Right lobe of liver (tissue), 6 donors: ENCODE results near the gene NUCB2. TPM values are rescaled to one million over a fixed set of nuclear protein-coding genes. Genes with fewer than 3 reads are reported as not detected.

Source experiments
- ATAC-seq, 4 donors: fragments of 200-7000 bp; cut with Tn5 transposase; one replicate each; pipeline ENCODE4 v1.9.1; 2020; ENCODE audit warnings: mild to moderate bottlenecking in 4 of 4, moderate library complexity in 4 of 4
- DNase-seq, 3 donors: peaks; one replicate each; pipeline ENCODE4 v3.0.0-alpha.2; 2020
- H3K27ac ChIP-seq, 3 donors: fragments of 200-600 bp; one replicate each; pipeline ENCODE4 v1.8.0; 2022
- H3K27me3 ChIP-seq, 2 donors: fragments of 200-600 bp; one replicate each; pipeline ENCODE4 v1.8.0; 2022
- H3K36me3 ChIP-seq, 4 donors: fragments of 200-600 bp; sonication (generic) in 1 of 4; one replicate each; pipeline versions ENCODE4 v1.5.1 to v1.8.0; 2017 to 2022; ENCODE audit warnings: control low read depth in 1 of 4
- H3K4me1 ChIP-seq, 4 donors: fragments of 200-600 bp; sonication (generic) in 1 of 4; one replicate each; pipeline versions ENCODE4 v1.5.1 to v1.8.0; 2017 to 2022; ENCODE audit warnings: control low read depth in 1 of 4
- H3K4me3 ChIP-seq, 3 donors: fragments of 200-600 bp; one replicate each; pipeline ENCODE4 v1.8.0; 2022
- H3K9me3 ChIP-seq, 4 donors: fragments of 200-600 bp; sonication (generic) in 1 of 4; one replicate each; pipeline versions ENCODE4 v1.5.1 to v1.8.0; 2017 to 2022; ENCODE audit warnings: control low read depth in 1 of 4
- CTCF ChIP-seq, 4 donors: fragments of 200-600 bp in 3 of 4; fragments of 450-650 bp in 1 of 4; IDR thresholded peaks; one replicate each; pipeline versions ENCODE4 v1.5.1 to v1.8.0; 2016 to 2022; ENCODE audit warnings: antibody characterized with exemption in 4 of 4, mild to moderate bottlenecking in 2 of 4
- POLR2A ChIP-seq: fragments of 450-650 bp; IDR thresholded peaks from one replicate; pipeline ENCODE4 v1.6.1; 2017; ENCODE audit warnings: antibody characterized with exemption, mild to moderate bottlenecking
- WGBS: methylation state at CpG from one replicate; pipeline ENCODE4 v1.1.6; 2018; ENCODE audit warnings: low coverage, low lambda C conversion rate; ENCODE audit not compliant: insufficient coverage; ENCODE audit errors: missing lambda C conversion rate; 5-methylcytosine and 5-hydroxymethylcytosine counted together
- intact Hi-C, 2 donors: fragments of 100-400 bp; cut with DNase I; formaldehyde crosslinking; loops; one replicate each; pipeline versions ENCODE4 v1.11.2 to v1.14.1; 2022
- total RNA-seq, 6 experiments: library from RNA; depleted of rRNA in 2 of 6; stranded (reverse); fragments of >200 nt in 2 of 6; fragmentation: NEBNext Ultra II Directional in 3 of 6; extraction: Animal tissue kit (Norgen Biotek cat#: 25700) in 3 of 6; gene quantifications; one replicate each; pipeline versions ENCODE4 v1.1.0 to v1.2.4, GENCODE V29; 2016 to 2023
- donor health status: DM: no; HTN: yes; CAD: no.
- donor health status: DM: no; HTN: no; CAD: no.
- donor health status: DM: no; HTN: no; CAD: no.
- donor health status: DM: no; HTN: yes; CAD: no.
- donor health status: DM: no; HTN: yes; CAD: no.

The NUCB2 gene
- total RNA-seq, 6 experiments from 2014 or later = 34.7 to 131 (median 60.9) TPM

DNA sequence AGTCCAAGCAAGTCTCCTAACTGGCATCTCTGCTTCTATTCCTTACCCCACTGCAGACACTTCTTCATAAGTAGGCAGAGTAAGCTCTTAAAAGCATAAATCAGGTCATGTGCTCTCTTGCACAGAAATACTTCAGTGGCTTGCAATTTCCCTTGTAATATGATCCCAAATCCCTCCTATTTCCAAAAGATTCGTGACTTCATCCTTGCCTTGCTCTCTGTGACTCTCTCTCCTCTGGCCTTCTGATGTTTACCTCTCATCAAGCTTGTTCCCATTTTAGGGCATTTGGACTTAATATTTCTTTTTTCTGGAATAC, 37.7 kb downstream of the NUCB2 start:
- ATAC-seq (no peak), DNase-seq (no peak)
- H3K9me3 ChIP-seq = no peaks in the 10 kb centered on the region
- H3K27ac ChIP-seq = no peak overlapping the region
- no peaks in the 10 kb centered on the region for H3K27me3 ChIP-seq
- TF ChIP-seq CTCF (IDR thresholded peaks at IDR 0.05) (no peak), POLR2A (no peak)
- no peak overlapping the region for H3K4me3 ChIP-seq
- intact Hi-C loops = no loop called here
- WGBS = 82% methylated on average over 1 of the region's 1 CpG
- H3K4me1 ChIP-seq = no peaks in the 10 kb centered on the region
- peaks cover 0 to 33% (median 9%) of the 10 kb centered on the region in 4 donors for H3K36me3 ChIP-seq

DNA sequence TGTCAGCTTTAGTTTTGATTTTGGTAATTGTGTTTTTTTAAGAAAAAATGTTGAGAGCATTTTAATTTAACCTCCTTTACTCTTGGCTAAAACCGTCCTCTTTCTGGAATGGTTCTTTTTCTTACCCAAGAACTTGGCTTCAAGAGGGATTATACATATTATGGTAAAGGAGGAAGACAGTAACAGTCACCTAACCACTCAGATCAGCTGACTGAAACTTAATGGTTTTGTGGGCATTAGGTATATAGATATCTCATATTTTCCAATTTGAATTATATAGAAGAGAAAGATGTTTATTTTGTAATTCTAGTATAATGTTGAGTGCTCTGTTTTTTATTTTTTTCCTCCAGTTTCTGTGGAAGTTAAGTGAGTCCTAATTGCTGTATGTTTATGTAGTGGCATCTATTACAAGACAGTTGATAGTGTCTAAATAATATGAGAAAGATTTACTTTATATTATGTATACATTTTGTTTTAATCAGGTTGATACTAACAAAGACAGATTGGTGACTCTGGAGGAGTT, 38.4 kb downstream of the NUCB2 start:
- no peaks in the 10 kb centered on the region for H3K9me3 ChIP-seq
- intact Hi-C loops = no loop called here
- DNase-seq (no peak), ATAC-seq (no peak)
- no peak overlapping the region for H3K4me3 ChIP-seq
- WGBS = 82% methylated on average over 1 of the region's 1 CpG
- no peaks in the 10 kb centered on the region for H3K27me3 ChIP-seq
- no peaks in the 10 kb centered on the region for H3K4me1 ChIP-seq
- peaks cover 0 to 27% (median 9%) of the 10 kb centered on the region in 4 donors for H3K36me3 ChIP-seq
- no peak for TF ChIP-seq POLR2A
- no peak for TF ChIP-seq CTCF (IDR thresholded peaks at IDR 0.05)
- H3K27ac ChIP-seq = no peak overlapping the region

- Histone ChIP-seq H3K4me3 (no peak overlapping the region), H3K27ac (no peak overlapping the region), H3K36me3 (peaks cover 0 to 11% (median 0%) of the 10 kb centered on the region in 4 donors), H3K9me3 (no peaks in the 10 kb centered on the region), H3K27me3 (no peaks in the 10 kb centered on the region), H3K4me1 (no peaks in the 10 kb centered on the region)
- ATAC-seq (no peak), DNase-seq (no peak)
- intact Hi-C loops = no loop called here
- TF ChIP-seq CTCF (IDR thresholded peaks at IDR 0.05) = no peak
- TF ChIP-seq POLR2A = no peak
- 100% methylated on average over 1 of the region's 5 CpGs for whole genome bisulfite sequencing
Observed at GRCh38 chr11:17328871-17329494, 52.4 kb downstream of the NUCB2 start.

GRCh38 chr11:17331669-17332068, 55.1 kb downstream of the NUCB2 start:
- Histone ChIP-seq H3K36me3 (peaks cover 0 to 11% (median 0%) of the 10 kb centered on the region in 4 donors), H3K4me3 (no peak overlapping the region), H3K9me3 (no peaks in the 10 kb centered on the region), H3K27me3 (no peaks in the 10 kb centered on the region), H3K4me1 (no peaks in the 10 kb centered on the region), H3K27ac (no peak overlapping the region)
- no peak for TF ChIP-seq CTCF (IDR thresholded peaks at IDR 0.05)
- TF ChIP-seq POLR2A = no peak
- no peak for DNase-seq
- intact Hi-C loops = no loop called here
- ATAC-seq = no peak
- WGBS = 65% methylated on average over 2 of the region's 2 CpGs
